HEK293T (cell line): ENCODE measurements around the gene ATP6V1G2.

Experiments used
- ARNT ChIP-seq: fragments of 450-650 bp; IDR thresholded peaks from 2 replicates; pipeline ENCODE4 v1.6.1; 2017; ENCODE audit warnings: mild to moderate bottlenecking
- ELF4 ChIP-seq: fragments of 450-650 bp; IDR thresholded peaks from 2 replicates; pipeline ENCODE4 v1.6.1; 2017; ENCODE audit warnings: antibody characterized with exemption
- FOXM1 ChIP-seq: fragments of 450-650 bp; IDR thresholded peaks from 2 replicates; pipeline ENCODE4 v1.6.1; 2017; ENCODE audit warnings: mild to moderate bottlenecking, borderline replicate concordance
- HDGF ChIP-seq: fragments of 450-650 bp; IDR thresholded peaks from 2 replicates; pipeline ENCODE4 v1.6.1; 2017; ENCODE audit warnings: antibody characterized with exemption, borderline replicate concordance
- L3MBTL2 ChIP-seq: fragments of 450-650 bp; conservative IDR thresholded peaks from 2 replicates; pipeline ENCODE4 v1.6.1; 2016; ENCODE audit warnings: mild to moderate bottlenecking
- SP1 ChIP-seq: fragments of 450-650 bp; IDR thresholded peaks from 2 replicates; pipeline ENCODE4 v1.6.1; 2017
- SUZ12 ChIP-seq: fragments of 450-650 bp; IDR thresholded peaks from 2 replicates; pipeline ENCODE4 v1.6.1; 2016; ENCODE audit warnings: mild to moderate bottlenecking
- TARDBP ChIP-seq: fragments of 450-650 bp; IDR thresholded peaks from 2 replicates; pipeline ENCODE4 v1.6.1; 2016
- ZNF384 ChIP-seq: fragments of 450-650 bp; IDR thresholded peaks from 2 replicates; pipeline ENCODE4 v1.6.1; 2016

DNA sequence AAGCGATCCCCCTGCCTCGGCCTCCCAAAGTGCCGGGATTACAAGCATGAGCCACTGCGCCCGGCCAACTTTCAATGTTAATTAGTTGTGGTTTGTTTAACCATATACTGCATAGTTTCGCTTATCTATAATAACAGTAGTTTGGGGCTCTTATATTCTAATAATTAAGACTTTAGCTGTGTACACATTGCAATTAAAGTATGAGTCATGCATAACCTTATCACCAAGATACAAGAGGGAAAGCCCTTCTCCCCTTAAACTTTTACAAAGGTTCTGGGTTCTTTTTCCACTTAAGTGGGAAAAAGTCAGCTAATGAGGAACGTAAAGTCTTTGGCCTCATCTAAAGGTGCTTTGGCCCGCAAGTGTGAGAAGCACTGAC, 20.9 kb downstream of the ATP6V1G2 start:
- TF ChIP-seq L3MBTL2, result no peak
- no peak for TF ChIP-seq ELF4
- TF ChIP-seq ZNF384, result no peak
- TF ChIP-seq FOXM1, result no peak
- no peak for TF ChIP-seq HDGF
- no peak for TF ChIP-seq SUZ12
- TF ChIP-seq SP1, result no peak
- no peak for TF ChIP-seq TARDBP
- no peak for TF ChIP-seq ARNT
